GM18519 (cell line): Measurements from ENCODE around the gene SERPINB1.
"Not testable (repeated sequence)": the region's sequence is repeated elsewhere in the genome, so short reads cannot be mapped to it uniquely, and the experiment has no call there.

ENCODE experiments used
- ATAC-seq: cut with Tn5 transposase; IDR thresholded peaks from one replicate; pipeline ENCODE4 v1.9.1; 2021; ENCODE audit warnings: mild to moderate bottlenecking, moderate library complexity; ENCODE audit not compliant: unreplicated experiment, low FRiP score

SERPINB1 gene

GRCh38 chr6:2841264-2842138 lies at the start of gene SERPINB1:
Gene SERPINB1 (minus strand): TSS chr6:2841863. CDS start chr6:2840586, 1,277 bp downstream.
- ATAC-seq = no peak

- ATAC-seq = no peak
Observed at GRCh38 chr6:2890976-2891767, 49.5 kb upstream of the SERPINB1 start.

- no peak for ATAC-seq
Observed at GRCh38 chr6:2885967-2886735, 44.5 kb upstream of the SERPINB1 start.

GRCh38 chr6:2884804-2885203 lies 43.1 kb upstream of the SERPINB1 start:
- ATAC-seq = no peak

GRCh38 chr6:2883673-2884072 lies 42.0 kb upstream of the SERPINB1 start:
- ATAC-seq = no peak

- no peak for ATAC-seq
Observed at GRCh38 chr6:2881423-2881822, 39.8 kb upstream of the SERPINB1 start.

GRCh38 chr6:2880156-2880555 lies 38.5 kb upstream of the SERPINB1 start:
- not testable (repeated sequence) for ATAC-seq

GRCh38 chr6:2877960-2878359 lies 36.3 kb upstream of the SERPINB1 start:
- ATAC-seq = no peak

- no peak for ATAC-seq
Observed at GRCh38 chr6:2877057-2877882, 35.6 kb upstream of the SERPINB1 start.

- no peak for ATAC-seq
Observed at GRCh38 chr6:2876210-2877056, 34.8 kb upstream of the SERPINB1 start.

- ATAC-seq = no peak
Observed at GRCh38 chr6:2875359-2876191, 33.9 kb upstream of the SERPINB1 start.

GRCh38 chr6:2873643-2874042 lies 32.0 kb upstream of the SERPINB1 start:
- no peak for ATAC-seq

GRCh38 chr6:2872423-2873358 lies 31.0 kb upstream of the SERPINB1 start:
- ATAC-seq = no peak

GRCh38 chr6:2871953-2872352 lies 30.3 kb upstream of the SERPINB1 start:
- ATAC-seq = no peak

- no peak for ATAC-seq
Observed at GRCh38 chr6:2871102-2871501, 29.4 kb upstream of the SERPINB1 start.

- no peak for ATAC-seq
Observed at GRCh38 chr6:2870046-2870636, 28.5 kb upstream of the SERPINB1 start.

GRCh38 chr6:2868637-2869036 lies 27.0 kb upstream of the SERPINB1 start:
- ATAC-seq = no peak
